GM03348 (cell line): ENCODE measurements around the gene RFX2.
"Not testable (repeated sequence)": the region's sequence is repeated elsewhere in the genome, so short reads cannot be mapped to it uniquely, and the experiment has no call there.

ENCODE experiments used
- DNase-seq: peaks from one replicate; pipeline ENCODE4 v3.0.0; 2012; ENCODE audit warnings: low spot score

RFX2 gene

GRCh38 chr19:5990289-5990797 lies 120.0 kb downstream of the RFX2 start:
- no peak for DNase-seq

GRCh38 chr19:5989388-5990074 lies 120.8 kb downstream of the RFX2 start:
- DNase-seq, result no peak

- DNase-seq, result no peak
These were observed 121.5 kb downstream of the RFX2 start for GRCh38 chr19:5988517-5989387.

DNA sequence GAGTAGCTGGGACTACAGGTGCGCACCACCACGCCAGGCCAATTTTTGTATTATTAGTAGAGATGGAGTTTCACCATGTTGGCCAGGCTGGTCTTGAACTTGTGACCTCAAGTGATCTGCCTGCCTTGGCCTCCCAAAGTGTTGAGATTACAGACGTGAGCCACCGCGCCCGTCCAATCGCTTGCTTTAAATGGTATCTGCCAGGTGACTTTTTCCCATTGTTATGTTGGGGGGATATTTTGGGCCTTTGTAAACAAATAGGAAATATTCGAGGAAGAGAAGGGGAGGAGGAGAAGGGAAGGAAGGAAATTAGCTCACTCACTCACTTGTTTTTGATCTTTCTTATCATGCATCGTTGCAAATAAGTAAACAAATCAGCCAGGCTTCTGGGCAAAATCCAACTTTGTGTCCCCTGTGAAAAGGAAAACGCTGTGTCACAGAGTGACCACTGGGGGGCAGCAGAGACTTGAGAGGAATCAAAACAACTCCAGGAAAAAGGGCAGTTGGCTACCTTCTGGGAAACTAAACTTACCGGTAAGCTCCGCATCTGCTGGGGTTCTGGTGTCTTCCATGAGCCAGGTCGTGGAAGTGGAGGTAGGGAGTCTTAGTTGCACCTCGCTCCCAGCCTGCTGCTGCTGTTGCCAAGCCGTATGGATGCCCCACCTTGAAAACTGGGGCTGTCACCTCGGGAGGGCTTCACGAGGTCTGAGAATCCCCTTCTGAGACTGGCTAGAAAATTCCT lies 123.1 kb downstream of the RFX2 start:
- peak; percentile 83 for DNase-seq

DNA sequence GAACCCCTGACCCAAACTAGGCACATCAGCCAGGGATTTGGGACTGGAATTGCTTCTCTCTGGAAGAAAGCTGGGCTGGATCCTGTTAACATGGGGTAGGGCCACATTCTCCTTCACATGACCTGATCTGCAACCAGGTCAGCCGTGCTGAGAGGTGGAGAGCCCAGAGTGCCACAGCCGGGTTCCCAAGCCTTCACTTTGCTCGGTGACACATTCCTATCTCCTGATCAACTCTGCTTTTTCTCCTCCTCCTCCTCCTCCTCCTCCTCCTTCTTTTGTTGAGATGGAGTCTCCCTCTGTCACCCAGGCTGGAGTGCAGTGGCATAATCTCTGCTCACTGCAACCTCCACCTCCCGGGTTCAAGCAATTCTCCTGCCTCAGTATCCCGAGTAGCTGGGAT lies 124.5 kb downstream of the RFX2 start:
- DNase-seq, result not testable (repeated sequence)

DNA sequence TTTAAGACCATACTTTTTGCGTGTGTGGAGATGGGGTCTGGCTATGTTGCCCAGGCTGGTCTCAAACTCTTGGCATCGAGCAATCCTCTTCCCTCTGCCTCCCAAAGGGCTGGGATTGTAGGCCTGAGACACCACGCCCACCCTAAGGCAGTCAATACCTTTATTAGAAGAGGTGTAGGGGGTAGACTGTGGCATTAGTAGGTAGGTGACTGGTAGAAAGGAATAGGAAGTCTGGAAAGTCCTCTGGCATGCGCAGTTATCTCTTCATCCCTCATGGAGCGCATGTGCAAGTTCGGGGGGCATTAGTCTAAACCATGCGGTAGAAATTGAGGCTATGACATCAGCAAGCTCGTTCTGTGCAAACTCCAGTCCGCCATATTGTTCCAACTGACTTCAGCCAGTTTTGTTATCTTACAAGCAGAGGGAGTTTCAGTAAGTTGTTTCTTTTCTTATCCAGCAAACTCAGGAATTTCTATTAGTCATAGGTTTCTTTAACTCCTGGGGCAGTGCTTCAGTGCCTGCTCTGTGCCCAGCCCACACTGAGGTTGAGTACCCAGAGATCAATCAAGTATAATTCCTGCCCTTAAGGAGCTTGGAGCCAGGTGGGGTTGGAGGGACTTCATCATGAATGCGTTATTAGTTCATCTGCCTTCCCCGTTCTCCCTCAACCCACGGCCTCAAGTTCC lies 125.1 kb downstream of the RFX2 start:
- DNase-seq, result peak; percentile 51

DNA sequence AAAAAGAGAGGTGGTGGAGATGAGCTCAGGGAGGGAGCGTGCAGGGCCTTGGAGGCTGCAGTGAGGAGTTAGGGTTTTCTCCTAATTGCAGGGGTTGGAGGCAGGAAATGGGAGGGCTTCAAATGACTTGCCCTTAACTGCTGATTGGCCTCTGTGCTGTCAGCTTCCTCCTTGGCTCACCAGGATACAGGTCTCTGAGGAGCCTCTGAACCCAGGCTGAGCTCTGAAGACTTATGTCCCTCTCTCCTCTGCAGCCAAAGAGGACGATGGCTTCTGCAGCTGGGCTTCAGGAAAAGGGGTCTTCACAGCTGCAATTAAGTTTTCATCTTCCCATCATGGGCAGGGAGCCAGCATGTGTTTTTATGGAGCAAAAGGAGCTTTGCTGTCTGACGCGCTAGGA lies 125.7 kb downstream of the RFX2 start:
- no peak for DNase-seq

DNA sequence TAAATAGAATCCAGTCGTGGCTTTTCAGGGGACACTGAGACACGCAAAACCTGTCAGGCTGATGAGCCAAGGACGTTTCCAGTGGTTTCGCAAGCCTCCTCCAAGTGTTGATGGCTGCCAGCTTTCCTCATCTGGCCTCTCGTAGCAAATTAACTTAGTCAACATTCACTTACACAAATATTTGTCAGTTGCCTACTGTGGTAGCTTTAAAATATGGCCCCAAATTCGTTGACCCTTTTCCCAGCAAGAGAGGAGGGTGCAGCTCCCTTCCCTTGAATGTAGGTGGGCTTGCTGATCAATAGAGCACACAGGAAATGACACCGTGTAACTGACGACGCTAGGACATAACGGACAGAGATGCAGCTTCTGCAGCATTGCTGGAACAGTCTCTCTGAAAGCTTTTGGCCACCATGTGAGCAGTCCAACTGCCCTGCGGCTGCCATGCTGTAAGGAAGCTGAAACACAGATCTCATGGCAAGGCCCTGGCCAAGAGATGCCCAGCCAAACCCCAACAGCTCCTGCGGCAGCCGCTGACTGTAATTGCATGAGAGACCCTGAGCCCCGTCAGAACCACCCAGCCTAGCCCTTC lies 126.8 kb downstream of the RFX2 start:
- DNase-seq, result peak; percentile 47

GRCh38 chr19:5978606-5979552 lies 131.4 kb downstream of the RFX2 start:
- no peak for DNase-seq

GRCh38 chr19:5977785-5978605 lies 132.3 kb downstream of the RFX2 start, which contains the start of gene RANBP3:
Gene RANBP3, minus strand, starts transcription at chr19:5978140. Its CDS starts 58 bp downstream, at chr19:5978082.
- peak; percentile 100 for DNase-seq

- no peak for DNase-seq
These were observed 133.0 kb downstream of the RFX2 start for GRCh38 chr19:5977222-5977784.

DNA sequence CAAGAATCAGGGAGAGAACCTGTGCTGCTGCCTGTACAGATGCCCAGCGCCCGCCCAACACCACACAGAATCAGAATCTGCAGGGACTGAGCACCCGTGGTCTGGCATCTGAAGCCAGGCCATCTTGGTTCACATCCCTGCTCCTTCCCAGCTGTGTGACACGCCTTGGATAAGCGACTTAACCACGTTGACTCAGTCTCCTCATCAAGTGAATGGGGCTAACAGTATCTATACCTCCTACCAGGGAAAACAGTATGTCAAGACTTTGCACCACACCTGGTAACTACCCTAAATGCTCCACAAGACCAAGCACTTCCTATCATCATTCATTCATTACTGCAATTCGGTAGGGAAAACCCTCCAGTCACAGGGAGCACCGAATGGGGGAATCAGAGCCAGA lies 133.5 kb downstream of the RFX2 start:
- DNase-seq, result no peak

- DNase-seq, result no peak
These were observed 134.9 kb downstream of the RFX2 start for GRCh38 chr19:5975388-5975728.

- no peak for DNase-seq
These were observed 135.4 kb downstream of the RFX2 start for GRCh38 chr19:5974721-5975387.

- DNase-seq, result no peak
These were observed 136.2 kb downstream of the RFX2 start for GRCh38 chr19:5973867-5974635.

GRCh38 chr19:5973376-5973775 lies 136.9 kb downstream of the RFX2 start:
- DNase-seq, result no peak

- DNase-seq, result no peak
These were observed 138.0 kb downstream of the RFX2 start for GRCh38 chr19:5972355-5972731.
